Trophoblast cell (in vitro differentiated cells and primary cell): Measurements from ENCODE around the gene PPTC7.
"Not testable (repeated sequence)": the region's sequence is repeated elsewhere in the genome, so short reads cannot be mapped to it uniquely, and the experiment has no call there.

ENCODE experiments used
- DNase-seq, 2 donors: peaks; one replicate each; pipeline ENCODE4 v3.0.0-alpha.2; 2016
- H2AFZ ChIP-seq: 2 replicates; pipeline ENCODE4 v1.6.1; 2013; ENCODE audit warnings: low read length, moderate library complexity, mild to moderate bottlenecking; ENCODE audit not compliant: insufficient read depth, poor library complexity
- H2AK5ac ChIP-seq: 2 replicates; pipeline ENCODE4 v1.6.1; 2013; ENCODE audit warnings: mild to moderate bottlenecking, low read length
- H2BK120ac ChIP-seq: 2 replicates; pipeline ENCODE4 v1.6.1; 2013; ENCODE audit warnings: low read length, mild to moderate bottlenecking, moderate library complexity; ENCODE audit not compliant: insufficient read depth, poor library complexity
- H2BK12ac ChIP-seq: 2 replicates; pipeline ENCODE4 v1.6.1; 2013; ENCODE audit warnings: mild to moderate bottlenecking, low read length, moderate library complexity
- H2BK5ac ChIP-seq: 2 replicates; pipeline ENCODE4 v1.6.1; 2013; ENCODE audit warnings: low read length, low read depth, moderate library complexity, mild to moderate bottlenecking; ENCODE audit not compliant: poor library complexity
- H3K14ac ChIP-seq: 2 replicates; pipeline ENCODE4 v1.6.1; 2013; ENCODE audit warnings: mild to moderate bottlenecking, low read length
- H3K18ac ChIP-seq: 2 replicates; pipeline ENCODE4 v1.6.1; 2013; ENCODE audit warnings: mild to moderate bottlenecking, low read length
- H3K23ac ChIP-seq: 2 replicates; pipeline ENCODE4 v1.6.1; 2013; ENCODE audit warnings: low read length
- H3K27ac ChIP-seq: 2 replicates; pipeline ENCODE4 v1.5.1; 2013; ENCODE audit warnings: low read depth, mild to moderate bottlenecking, inconsistent platforms, low read length, moderate library complexity
- H3K27me3 ChIP-seq: 2 replicates; pipeline ENCODE4 v1.6.1; 2013; ENCODE audit warnings: inconsistent platforms, mild to moderate bottlenecking, low read length, moderate library complexity; ENCODE audit not compliant: insufficient read depth
- H3K36me3 ChIP-seq, 2 experiments: 1 replicate in 1 of 2; 2 replicates in 1 of 2; pipeline ENCODE4 v1.6.1; 2013; ENCODE audit warnings: low read length in 2 of 2, mild to moderate bottlenecking in 2 of 2, moderate library complexity in 1 of 2; ENCODE audit not compliant: insufficient read depth in 2 of 2, control insufficient read depth in 1 of 2
- H3K4ac ChIP-seq: 2 replicates; pipeline ENCODE4 v1.6.1; 2013; ENCODE audit warnings: low read depth, mild to moderate bottlenecking, low read length, moderate library complexity
- H3K4me1 ChIP-seq, 2 experiments: 1 replicate in 1 of 2; 2 replicates in 1 of 2; pipeline ENCODE4 v1.6.1; 2013; ENCODE audit warnings: low read length in 2 of 2, mild to moderate bottlenecking in 2 of 2, moderate library complexity in 1 of 2; ENCODE audit not compliant: insufficient read depth in 2 of 2, control insufficient read depth in 1 of 2
- H3K4me2 ChIP-seq: 2 replicates; pipeline ENCODE4 v1.6.1; 2013; ENCODE audit warnings: inconsistent platforms, mild to moderate bottlenecking, low read length, moderate library complexity
- H3K4me3 ChIP-seq: 2 replicates; pipeline ENCODE4 v1.5.1; 2013; ENCODE audit warnings: mild to moderate bottlenecking, low read depth, low read length, inconsistent platforms
- H3K79me1 ChIP-seq: one replicate; pipeline ENCODE4 v1.6.1; 2013; ENCODE audit warnings: low read length
- H3K79me2 ChIP-seq: 2 replicates; pipeline ENCODE4 v1.6.1; 2013; ENCODE audit warnings: low read length, mild to moderate bottlenecking; ENCODE audit not compliant: control insufficient read depth, insufficient read depth, poor library complexity
- H3K9ac ChIP-seq: 2 replicates; pipeline ENCODE4 v1.6.1; 2013; ENCODE audit warnings: mild to moderate bottlenecking, low read length
- H3K9me3 ChIP-seq: 2 replicates; pipeline ENCODE4 v1.6.1; 2013; ENCODE audit warnings: low read depth, mild to moderate bottlenecking, control low read depth, inconsistent platforms, low read length; ENCODE audit not compliant: insufficient read depth
- H4K12ac ChIP-seq: 2 replicates; pipeline ENCODE4 v1.6.1; 2013; ENCODE audit warnings: low read depth, mild to moderate bottlenecking, low read length, moderate library complexity
- H4K8ac ChIP-seq: 2 replicates; pipeline ENCODE4 v1.6.1; 2013; ENCODE audit warnings: low read depth, mild to moderate bottlenecking, low read length, moderate library complexity
- H4K91ac ChIP-seq: one replicate; pipeline ENCODE4 v1.6.1; 2013; ENCODE audit warnings: low read depth, mild to moderate bottlenecking, low read length, moderate library complexity
- WGBS: extraction: QIAGEN DNeasy Blood & Tissue Kit; methylation state at CpG from one replicate; pipeline ENCODE4 v1.1.7; 2013; ENCODE audit warnings: missing lambda C conversion rate; ENCODE audit not compliant: insufficient read length, insufficient coverage; ENCODE audit errors: extremely low coverage; 5-methylcytosine and 5-hydroxymethylcytosine counted together

PPTC7 gene

DNA sequence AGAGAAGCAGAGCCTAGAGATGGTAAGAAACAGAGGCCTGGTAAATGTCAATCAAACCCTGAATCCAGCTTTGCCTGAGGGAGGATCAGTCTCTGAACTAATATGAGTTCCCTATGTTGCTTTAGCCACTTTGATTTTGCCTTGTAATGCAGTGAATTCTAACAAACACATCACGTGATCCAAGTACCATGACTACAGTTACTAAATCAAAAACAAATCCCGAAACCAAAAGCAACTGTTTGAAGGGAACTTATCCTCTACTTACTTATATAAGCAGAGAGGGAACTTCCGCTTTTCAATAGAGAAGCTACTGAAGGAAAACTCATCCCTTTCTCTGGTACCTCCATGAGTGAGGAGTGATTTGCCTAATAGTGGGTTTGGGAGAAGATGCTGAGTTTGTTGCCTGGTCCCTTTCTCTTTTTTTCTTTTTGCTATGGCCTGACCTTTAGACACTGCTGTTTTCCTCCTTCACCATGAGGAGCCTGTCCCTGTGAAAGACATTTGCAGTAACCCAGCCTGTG lies 7.7 kb upstream of the PPTC7 start:
- Histone ChIP-seq H3K79me1 (no peaks in the 10 kb centered on the region), H3K4me2 (no peak overlapping the region), H3K23ac (no peak overlapping the region), H2AK5ac (no peak overlapping the region), H3K4ac (no peak overlapping the region), H3K36me3 (no peaks in the 10 kb centered on the region), H4K12ac (no peak overlapping the region), H3K27ac (no peak overlapping the region), H3K4me3 (no peak overlapping the region), H3K4me1 (peaks cover 4 to 5% of the 10 kb centered on the region in 2 experiments), H2BK120ac (no peak overlapping the region), H2BK5ac (no peak overlapping the region), H3K27me3 (no peaks in the 10 kb centered on the region), H2AFZ (no peak overlapping the region), H3K9me3 (no peaks in the 10 kb centered on the region), H3K79me2 (no peaks in the 10 kb centered on the region), H4K91ac (no peak overlapping the region), H3K18ac (no peak overlapping the region), H3K9ac (no peak overlapping the region), H3K14ac (no peak overlapping the region), H4K8ac (no peak overlapping the region), H2BK12ac (no peak overlapping the region)
- WGBS = no CpG with 5 or more reads among the region's 3 CpGs
- DNase-seq = peak in 1 of 2 donors; percentile 52

- H3K27ac ChIP-seq = no peak overlapping the region
- no peak overlapping the region for H2AK5ac ChIP-seq
- H3K27me3 ChIP-seq = no peaks in the 10 kb centered on the region
- H3K9ac ChIP-seq = no peak overlapping the region
- no peak overlapping the region for H3K4me2 ChIP-seq
- no peaks in the 10 kb centered on the region for H3K9me3 ChIP-seq
- no peaks in the 10 kb centered on the region for H3K79me2 ChIP-seq
- WGBS = no CpG with 5 or more reads among the region's 1 CpG
- H3K36me3 ChIP-seq = no peaks in the 10 kb centered on the region
- no peak overlapping the region for H4K91ac ChIP-seq
- H3K18ac ChIP-seq = no peak overlapping the region
- DNase-seq = no peak
- no peak overlapping the region for H2AFZ ChIP-seq
- H4K12ac ChIP-seq = no peak overlapping the region
- no peak overlapping the region for H2BK12ac ChIP-seq
- peaks cover 6% of the 10 kb centered on the region in 2 experiments for H3K4me1 ChIP-seq
- H4K8ac ChIP-seq = no peak overlapping the region
- H2BK120ac ChIP-seq = no peak overlapping the region
- no peak overlapping the region for H3K14ac ChIP-seq
- no peak overlapping the region for H2BK5ac ChIP-seq
- H3K4me3 ChIP-seq = no peak overlapping the region
- no peak overlapping the region for H3K4ac ChIP-seq
- no peak overlapping the region for H3K23ac ChIP-seq
- H3K79me1 ChIP-seq = no peaks in the 10 kb centered on the region
Measured at GRCh38 chr12:110590059-110590458, 6.9 kb upstream of the PPTC7 start.

- not testable (repeated sequence) for H3K14ac ChIP-seq, H3K27ac ChIP-seq, H4K12ac ChIP-seq, H4K91ac ChIP-seq, H3K79me1 ChIP-seq, H2BK12ac ChIP-seq, H3K27me3 ChIP-seq, H3K9me3 ChIP-seq, H3K36me3 ChIP-seq, H2BK120ac ChIP-seq, H3K4me3 ChIP-seq, DNase-seq, H3K18ac ChIP-seq, H2AK5ac ChIP-seq, H4K8ac ChIP-seq, H3K79me2 ChIP-seq, H3K4me2 ChIP-seq, H2BK5ac ChIP-seq, H3K23ac ChIP-seq, H2AFZ ChIP-seq, H3K4ac ChIP-seq, H3K9ac ChIP-seq
- no CpG with 5 or more reads among the region's 2 CpGs for WGBS
- peaks cover 8 to 11% of the 10 kb centered on the region in 2 experiments for H3K4me1 ChIP-seq
Measured at GRCh38 chr12:110587102-110587501, 4.0 kb upstream of the PPTC7 start.

DNA sequence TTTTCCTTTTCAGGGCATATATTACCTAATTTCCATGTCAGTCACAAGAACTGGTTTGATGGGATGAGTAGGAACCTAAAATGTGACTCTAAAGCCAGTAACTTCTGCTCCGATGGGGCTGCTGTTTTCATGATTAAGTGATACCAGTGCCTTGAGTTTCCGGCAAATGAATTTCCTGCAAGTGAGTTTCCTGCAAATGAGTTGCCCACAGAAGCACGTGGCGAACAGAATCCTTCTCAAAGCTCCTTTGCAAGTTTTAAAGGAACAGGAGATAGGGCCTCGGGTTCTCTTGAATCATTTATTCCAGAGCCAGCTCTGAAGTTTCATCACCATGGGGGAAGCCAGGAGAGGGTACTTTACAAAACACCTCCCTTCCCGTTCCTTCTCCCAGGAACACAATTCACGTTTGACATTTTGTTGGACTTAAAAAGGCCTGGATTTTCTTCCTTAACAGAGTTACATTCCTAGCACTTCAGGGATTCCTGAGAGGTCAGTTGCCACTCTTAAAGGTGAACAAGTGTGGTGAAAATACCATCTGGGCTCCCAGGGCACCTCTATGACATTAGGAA lies 2.2 kb upstream of the PPTC7 start:
- Histone ChIP-seq H3K27me3 (no peaks in the 10 kb centered on the region), H3K14ac (no peak overlapping the region), H3K9ac (no peak overlapping the region), H2BK12ac (no peak overlapping the region), H3K79me1 (peaks cover 4% of the 10 kb centered on the region), H2BK120ac (no peak overlapping the region), H3K4me1 (peaks cover 8% of the 10 kb centered on the region in 2 experiments), H3K4me3 (no peak overlapping the region), H4K91ac (no peak overlapping the region), H3K79me2 (peaks cover 9% of the 10 kb centered on the region), H4K8ac (no peak overlapping the region), H3K4me2 (peak overlapping the region; percentile 35), H3K36me3 (no peaks in the 10 kb centered on the region), H3K9me3 (no peaks in the 10 kb centered on the region), H2BK5ac (no peak overlapping the region), H2AK5ac (no peak overlapping the region), H3K27ac (peak overlapping the region; percentile 32), H2AFZ (peak overlapping the region; percentile 1), H4K12ac (no peak overlapping the region), H3K4ac (no peak overlapping the region), H3K23ac (no peak overlapping the region), H3K18ac (no peak overlapping the region)
- WGBS = no CpG with 5 or more reads among the region's 7 CpGs
- DNase-seq = peak; percentile 65 to 91
